Tibial artery (tissue), 4 donors: ENCODE data around the gene CASK.
"Not testable (repeated sequence)": the region's sequence is repeated elsewhere in the genome, so short reads cannot be mapped to it uniquely, and the experiment has no call there.

ENCODE experiments used
- DNase-seq, 2 donors: peaks; one replicate each; pipeline ENCODE4 v3.0.0-alpha.2; 2019
- H3K27ac ChIP-seq, 2 donors: fragments of 200-600 bp; sonication (generic) in 1 of 2; 1 replicate in 1 of 2; 2 replicates in 1 of 2; pipeline ENCODE4 v1.5.1; 2018 to 2019; ENCODE audit warnings: mild to moderate bottlenecking in 1 of 2
- H3K27me3 ChIP-seq, 2 donors: fragments of 200-600 bp; sonication (generic) in 1 of 2; one replicate each; pipeline versions ENCODE4 v1.5.1 to v1.6.0; 2016 to 2019
- H3K36me3 ChIP-seq, 3 donors: fragments of 200-600 bp; sonication (generic) in 2 of 3; one replicate each; pipeline ENCODE4 v1.5.1; 2016 to 2019; ENCODE audit warnings: mild to moderate bottlenecking in 2 of 3
- H3K4me1 ChIP-seq, 4 donors: fragments of 200-600 bp; sonication (generic) in 2 of 4; 1 replicate in 3 of 4; 2 replicates in 1 of 4; pipeline ENCODE4 v1.5.1; 2016 to 2019
- H3K4me3 ChIP-seq, 2 donors: fragments of 200-600 bp; sonication (generic) in 1 of 2; 1 replicate in 1 of 2; 2 replicates in 1 of 2; pipeline ENCODE4 v1.5.1; 2018 to 2019; ENCODE audit warnings: mild to moderate bottlenecking in 2 of 2
- H3K9me3 ChIP-seq, 3 donors: fragments of 200-600 bp; sonication (generic) in 1 of 3; one replicate each; pipeline ENCODE4 v1.5.1; 2016 to 2019
- CTCF ChIP-seq, 2 experiments: fragments of 200-600 bp in 1 of 2; fragments of 450-650 bp in 1 of 2; IDR thresholded peaks; one replicate each; pipeline ENCODE4 v1.5.1; 2017 to 2019; ENCODE audit warnings: antibody characterized with exemption in 2 of 2, mild to moderate bottlenecking in 1 of 2, moderate library complexity in 1 of 2
- intact Hi-C: fragments of 100-400 bp; cut with DNase I; formaldehyde crosslinking; loops from one replicate; pipeline ENCODE4 v1.15.0; 2023; ENCODE audit warnings: low total_unique reads

The CASK gene

GRCh38 chrX:41722214-41722613 lies 201.1 kb downstream of the CASK start:
- intact Hi-C loops: no loop called here
- no peak overlapping the region for H3K4me3 ChIP-seq
- no peaks in the 10 kb centered on the region for H3K27me3 ChIP-seq
- no peak overlapping the region for H3K27ac ChIP-seq
- H3K36me3 ChIP-seq: no peaks in the 10 kb centered on the region
- peaks cover 0 to 9% (median 0%) of the 10 kb centered on the region in 4 donors for H3K4me1 ChIP-seq
- peaks cover 0 to 11% (median 4%) of the 10 kb centered on the region in 3 donors for H3K9me3 ChIP-seq
- DNase-seq: no peak
- no peak for TF ChIP-seq CTCF (IDR thresholded peaks at IDR 0.05)

GRCh38 chrX:41721590-41721989 lies 201.8 kb downstream of the CASK start:
- DNase-seq: no peak
- Histone ChIP-seq H3K27me3 (no peaks in the 10 kb centered on the region), H3K36me3 (no peaks in the 10 kb centered on the region), H3K9me3 (peaks cover 0 to 11% (median 4%) of the 10 kb centered on the region in 3 donors), H3K4me3 (no peak overlapping the region), H3K4me1 (peaks cover 0 to 9% (median 0%) of the 10 kb centered on the region in 4 donors), H3K27ac (no peak overlapping the region)
- no peak for TF ChIP-seq CTCF (IDR thresholded peaks at IDR 0.05)
- intact Hi-C loops: no loop called here

- Histone ChIP-seq H3K9me3 (peaks cover 0 to 11% (median 4%) of the 10 kb centered on the region in 3 donors), H3K36me3 (no peaks in the 10 kb centered on the region), H3K4me3 (no peak overlapping the region), H3K4me1 (peaks cover 0 to 19% (median 1%) of the 10 kb centered on the region in 4 donors), H3K27ac (no peak overlapping the region), H3K27me3 (no peaks in the 10 kb centered on the region)
- no peak for DNase-seq
- no peak for TF ChIP-seq CTCF (IDR thresholded peaks at IDR 0.05)
- intact Hi-C loops: no loop called here
Measured at GRCh38 chrX:41720125-41720779, 203.1 kb downstream of the CASK start.

GRCh38 chrX:41719610-41720009 lies 203.7 kb downstream of the CASK start:
- intact Hi-C loops, H3K27ac ChIP-seq, H3K36me3 ChIP-seq, H3K4me3 ChIP-seq, DNase-seq, H3K27me3 ChIP-seq: not testable (repeated sequence)
- Histone ChIP-seq H3K4me1 (peaks cover 0 to 19% (median 1%) of the 10 kb centered on the region in 4 donors), H3K9me3 (peaks cover 0 to 11% (median 4%) of the 10 kb centered on the region in 3 donors)

- Histone ChIP-seq H3K4me3 (no peak overlapping the region), H3K9me3 (peaks cover 0 to 11% (median 4%) of the 10 kb centered on the region in 3 donors), H3K27me3 (no peaks in the 10 kb centered on the region), H3K4me1 (peaks cover 0 to 19% (median 1%) of the 10 kb centered on the region in 4 donors), H3K27ac (no peak overlapping the region), H3K36me3 (no peaks in the 10 kb centered on the region)
- no peak for TF ChIP-seq CTCF (IDR thresholded peaks at IDR 0.05)
- intact Hi-C loops: no loop called here
- no peak for DNase-seq
Measured at GRCh38 chrX:41718481-41719235, 204.7 kb downstream of the CASK start.
